ENCODE data around the gene ITPRID2.

The ITPRID2 gene

GRCh38 chr2:181891258-181891965, at the start of gene ITPRID2:
Gene ITPRID2, plus strand, starts transcription at chr2:181891730. Its CDS starts 337 bp downstream, at chr2:181892067.
- H3K4me3 ChIP-seq (ENCODE audit: low read depth, low read length) = peak within 1 kb of the TSS; percentile 82
- TF ChIP-seq POLR2A (IDR thresholded peaks at IDR 0.05; ENCODE audit: extremely low read depth, insufficient read length) (peak; percentile 71), MYC (IDR thresholded peaks at IDR 0.05; ENCODE audit: low read depth, low read length) (no peak), MAX (IDR thresholded peaks at IDR 0.05; ENCODE audit: low read depth, low read length) (no peak), CTCF (IDR thresholded peaks at IDR 0.05; ENCODE audit: low read depth, low read length) (no peak)
- peak; percentile 95 for DNase-seq (ENCODE audit: low read depth)

GRCh38 chr2:181844551-181845290, 46.8 kb upstream of the ITPRID2 start:
- H3K4me3 ChIP-seq (ENCODE audit: low read depth, low read length) = no peak overlapping the region
- DNase-seq (ENCODE audit: low read depth) = no peak
- no peak for TF ChIP-seq MYC (IDR thresholded peaks at IDR 0.05; ENCODE audit: low read depth, low read length)
- TF ChIP-seq POLR2A (IDR thresholded peaks at IDR 0.05; ENCODE audit: extremely low read depth, insufficient read length) = no peak
- no peak for TF ChIP-seq CTCF (IDR thresholded peaks at IDR 0.05; ENCODE audit: low read depth, low read length)
- no peak for TF ChIP-seq MAX (IDR thresholded peaks at IDR 0.05; ENCODE audit: low read depth, low read length)

GRCh38 chr2:181846399-181847197, 44.9 kb upstream of the ITPRID2 start:
- peak; percentile 6 for DNase-seq (ENCODE audit: low read depth)
- TF ChIP-seq CTCF (IDR thresholded peaks at IDR 0.05; ENCODE audit: low read depth, low read length) = no peak
- no peak for TF ChIP-seq MYC (IDR thresholded peaks at IDR 0.05; ENCODE audit: low read depth, low read length)
- no peak for TF ChIP-seq POLR2A (IDR thresholded peaks at IDR 0.05; ENCODE audit: extremely low read depth, insufficient read length)
- TF ChIP-seq MAX (IDR thresholded peaks at IDR 0.05; ENCODE audit: low read depth, low read length) = no peak
- H3K4me3 ChIP-seq (ENCODE audit: low read depth, low read length) = no peak overlapping the region

DNA sequence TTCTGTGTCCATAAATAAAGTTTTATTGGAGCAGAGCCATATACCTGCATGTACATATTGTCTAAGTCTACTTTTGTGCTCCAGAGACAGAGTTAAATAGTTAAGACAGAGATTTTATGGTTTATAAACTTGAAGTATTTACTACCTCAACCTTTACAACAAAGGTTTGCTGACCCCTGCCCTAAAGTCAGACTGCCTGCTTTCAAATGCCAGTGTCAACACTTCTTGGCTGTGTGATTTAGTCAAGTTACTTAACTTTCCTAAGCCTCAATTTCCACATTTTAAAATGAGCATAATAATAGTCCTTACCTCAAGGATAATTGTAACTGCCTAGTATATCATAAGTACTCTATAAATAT, 44.4 kb upstream of the ITPRID2 start:
- no peak for DNase-seq (ENCODE audit: low read depth)
- TF ChIP-seq POLR2A (IDR thresholded peaks at IDR 0.05; ENCODE audit: extremely low read depth, insufficient read length) (no peak), CTCF (IDR thresholded peaks at IDR 0.05; ENCODE audit: low read depth, low read length) (no peak), MYC (IDR thresholded peaks at IDR 0.05; ENCODE audit: low read depth, low read length) (no peak), MAX (IDR thresholded peaks at IDR 0.05; ENCODE audit: low read depth, low read length) (no peak)
- no peak overlapping the region for H3K4me3 ChIP-seq (ENCODE audit: low read depth, low read length)

- TF ChIP-seq CTCF (IDR thresholded peaks at IDR 0.05; ENCODE audit: low read depth, low read length) (no peak), MYC (IDR thresholded peaks at IDR 0.05; ENCODE audit: low read depth, low read length) (no peak), POLR2A (IDR thresholded peaks at IDR 0.05; ENCODE audit: extremely low read depth, insufficient read length) (no peak)
- no peak for DNase-seq (ENCODE audit: low read depth)
- no peak overlapping the region for H3K4me3 ChIP-seq (ENCODE audit: low read depth, low read length)
Observed at GRCh38 chr2:181847702-181848101, 43.8 kb upstream of the ITPRID2 start.
